ENCODE results near the gene NEDD4L. TPM values are rescaled to one million over a fixed set of nuclear protein-coding genes. Genes with fewer than 3 reads are reported as not detected.

NEDD4L gene
- polyA plus RNA-seq, 1 of the 3 experiments (the other 2 are of a cell fraction): 13.2 TPM

- H2AFZ ChIP-seq (ENCODE audit: low read depth): no peak overlapping the region
- no peak overlapping the region for H3K4me3 ChIP-seq (ENCODE audit: low read depth in 2 of 2, low read length in 1 of 2)
- no peak for DNase-seq
- no peak overlapping the region for H3K4me2 ChIP-seq
- no peaks in the 10 kb centered on the region for H3K79me2 ChIP-seq (ENCODE audit: insufficient read depth)
- no peak for TF ChIP-seq POLR2AphosphoS5 (IDR thresholded peaks at IDR 0.05; ENCODE audit: low read depth, low read length)
- TF ChIP-seq GABPA (IDR thresholded peaks at IDR 0.05; ENCODE audit: low read depth): no peak
- TF ChIP-seq SIN3A (IDR thresholded peaks at IDR 0.05; ENCODE audit: borderline replicate concordance, low read depth, low read length): no peak
- no peak for TF ChIP-seq EP300 (IDR thresholded peaks at IDR 0.05; ENCODE audit: borderline replicate concordance in 1 of 2, low read depth in 1 of 2, low read length in 1 of 2)
- TF ChIP-seq, protein P1, sequence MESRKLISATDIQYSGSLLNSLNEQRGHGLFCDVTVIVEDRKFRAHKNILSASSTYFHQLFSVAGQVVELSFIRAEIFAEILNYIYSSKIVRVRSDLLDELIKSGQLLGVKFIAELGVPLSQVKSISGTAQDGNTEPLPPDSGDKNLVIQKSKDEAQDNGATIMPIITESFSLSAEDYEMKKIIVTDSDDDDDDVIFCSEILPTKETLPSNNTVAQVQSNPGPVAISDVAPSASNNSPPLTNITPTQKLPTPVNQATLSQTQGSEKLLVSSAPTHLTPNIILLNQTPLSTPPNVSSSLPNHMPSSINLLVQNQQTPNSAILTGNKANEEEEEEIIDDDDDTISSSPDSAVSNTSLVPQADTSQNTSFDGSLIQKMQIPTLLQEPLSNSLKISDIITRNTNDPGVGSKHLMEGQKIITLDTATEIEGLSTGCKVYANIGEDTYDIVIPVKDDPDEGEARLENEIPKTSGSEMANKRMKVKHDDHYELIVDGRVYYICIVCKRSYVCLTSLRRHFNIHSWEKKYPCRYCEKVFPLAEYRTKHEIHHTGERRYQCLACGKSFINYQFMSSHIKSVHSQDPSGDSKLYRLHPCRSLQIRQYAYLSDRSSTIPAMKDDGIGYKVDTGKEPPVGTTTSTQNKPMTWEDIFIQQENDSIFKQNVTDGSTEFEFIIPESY (IDR thresholded peaks at IDR 0.05; ENCODE audit: borderline replicate concordance, low read depth): no peak
- no peaks in the 10 kb centered on the region for H4K20me1 ChIP-seq (ENCODE audit: insufficient read depth)
- H3K36me3 ChIP-seq (replicated peaks in 1 of 2; ENCODE audit: control insufficient read depth in 1 of 2, insufficient read depth in 2 of 2, low read length in 1 of 2): no peaks in the 10 kb centered on the region
- H3K27me3 ChIP-seq (ENCODE audit: insufficient read depth): no peaks in the 10 kb centered on the region
- H3F3A ChIP-seq (replicated peaks; ENCODE audit: insufficient read depth): no peaks in the 10 kb centered on the region
- ChIA-PET POLR2A (no interaction called here), CTCF (interaction anchor here (1.4 kb wide), 1 partner anchor 42 kb away, joined by 3 read pairs; no protein-coding TSS in a partner anchor)
- H3K9me2 ChIP-seq: no peaks in the 10 kb centered on the region
- H3K27ac ChIP-seq (ENCODE audit: low read depth in 2 of 2, low read length in 1 of 2): no peak overlapping the region
- 82% methylated on average over 8 of the region's 8 CpGs for WGBS (ENCODE audit: low lambda C conversion rate)
- H3K9me3 ChIP-seq: no peaks in the 10 kb centered on the region
- H3K4me1 ChIP-seq (ENCODE audit: control insufficient read depth in 1 of 2, insufficient read depth in 2 of 2, low read depth in 1 of 2, low read length in 1 of 2): peaks cover 0 to 11% of the 10 kb centered on the region in 2 experiments; a peak in 2 of 4 replicates
- H3K9ac ChIP-seq: no peak overlapping the region
Observed at GRCh38 chr18:58139459-58140386, 95.7 kb downstream of the NEDD4L start.

- DNase-seq: no peak
- H3K9me2 ChIP-seq: no peaks in the 10 kb centered on the region
- no peak overlapping the region for H2AFZ ChIP-seq (ENCODE audit: low read depth)
- TF ChIP-seq PBX3 (IDR thresholded peaks at IDR 0.05) (no peak), EP300 (IDR thresholded peaks at IDR 0.05; ENCODE audit: borderline replicate concordance in 1 of 2, low read depth in 1 of 2, low read length in 1 of 2) (no peak), MAX (IDR thresholded peaks at IDR 0.05; ENCODE audit: low read depth) (no peak), CHD2 (IDR thresholded peaks at IDR 0.05; ENCODE audit: low read length, partially characterized antibody) (no peak), RXRA (IDR thresholded peaks at IDR 0.05; ENCODE audit: borderline replicate concordance, low read depth) (no peak), POLR2AphosphoS5 (IDR thresholded peaks at IDR 0.05; ENCODE audit: low read depth, low read length) (no peak), SMC3 (IDR thresholded peaks at IDR 0.05; ENCODE audit: low read depth, low read length) (peak; percentile 25; the same call in 1 of the 2 replicates), FOXM1 (IDR thresholded peaks at IDR 0.05; ENCODE audit: low read depth) (no peak), RAD21 (IDR thresholded peaks at IDR 0.05; ENCODE audit: low read length) (peak; percentile 54)
- H4K20me1 ChIP-seq (ENCODE audit: insufficient read depth): no peaks in the 10 kb centered on the region
- ChIA-PET CTCF (interaction anchor here (1.3 to 1.5 kb wide), 3 partner anchors 19 to 97 kb away, joined by 3 to 6 read pairs (median 5); partner anchors contain the start of gene NEDD4L), POLR2A (no interaction called here)
- peaks cover 0 to 11% of the 10 kb centered on the region in 2 experiments; a peak in 2 of 4 replicates for H3K4me1 ChIP-seq (ENCODE audit: control insufficient read depth in 1 of 2, insufficient read depth in 2 of 2, low read depth in 1 of 2, low read length in 1 of 2)
- H3K9ac ChIP-seq: no peak overlapping the region
- no peaks in the 10 kb centered on the region for H3K36me3 ChIP-seq (replicated peaks in 1 of 2; ENCODE audit: control insufficient read depth in 1 of 2, insufficient read depth in 2 of 2, low read length in 1 of 2)
- H3K4me2 ChIP-seq: no peak overlapping the region
- no peaks in the 10 kb centered on the region for H3K9me3 ChIP-seq
- no peak overlapping the region for H3K27ac ChIP-seq (ENCODE audit: low read depth in 2 of 2, low read length in 1 of 2)
- 73% methylated on average over 12 of the region's 12 CpGs for WGBS (ENCODE audit: low lambda C conversion rate)
- no peaks in the 10 kb centered on the region for H3F3A ChIP-seq (replicated peaks; ENCODE audit: insufficient read depth)
- no peaks in the 10 kb centered on the region for H3K79me2 ChIP-seq (ENCODE audit: insufficient read depth)
- no peaks in the 10 kb centered on the region for H3K27me3 ChIP-seq (ENCODE audit: insufficient read depth)
- no peak overlapping the region for H3K4me3 ChIP-seq (ENCODE audit: low read depth in 2 of 2, low read length in 1 of 2)
Observed at GRCh38 chr18:58140387-58141325, 96.6 kb downstream of the NEDD4L start.

All from SK-N-SH (cell line).